GM18508 (cell line): ENCODE results near the gene CD244.

ENCODE experiments used
- ATAC-seq: cut with Tn5 transposase; IDR thresholded peaks from one replicate; pipeline ENCODE4 v1.9.1; 2021; ENCODE audit warnings: moderate number of reproducible peaks; ENCODE audit not compliant: insufficient read depth, unreplicated experiment

Gene CD244

DNA sequence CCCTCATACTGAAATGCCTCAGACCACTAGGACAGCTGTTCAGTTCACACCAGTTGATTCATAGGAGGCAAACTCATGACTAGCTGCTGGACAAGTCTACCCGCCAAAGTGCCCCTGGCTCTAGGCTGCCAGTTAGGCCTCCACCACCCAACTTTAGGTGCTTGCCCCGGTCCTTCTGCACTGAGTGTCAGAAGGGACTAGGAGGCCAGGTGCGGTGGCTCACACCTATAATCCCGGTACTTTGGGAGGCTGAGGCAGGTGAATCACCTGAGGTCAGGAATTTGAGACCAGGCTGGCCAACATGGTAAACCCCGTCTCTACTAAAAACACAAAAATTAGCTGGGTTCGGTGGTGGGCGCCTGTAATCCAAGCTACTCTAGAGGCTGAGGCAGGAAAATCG is 47.8 kb downstream of the CD244 start:
- ATAC-seq: no peak

DNA sequence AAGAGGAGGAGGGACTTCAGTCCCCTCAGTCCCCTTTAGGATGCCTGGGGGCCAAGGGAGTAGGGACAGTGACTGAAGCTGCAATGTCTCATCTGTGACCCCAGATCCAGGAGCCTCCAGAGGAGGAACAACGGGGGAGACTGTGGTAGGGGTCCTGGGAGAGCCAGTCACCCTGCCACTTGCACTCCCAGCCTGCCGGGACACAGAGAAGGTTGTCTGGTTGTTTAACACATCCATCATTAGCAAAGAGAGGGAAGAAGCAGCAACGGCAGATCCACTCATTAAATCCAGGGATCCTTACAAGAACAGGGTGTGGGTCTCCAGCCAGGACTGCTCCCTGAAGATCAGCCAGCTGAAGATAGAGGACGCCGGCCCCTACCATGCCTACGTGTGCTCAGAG is 48.4 kb downstream of the CD244 start:
- no peak for ATAC-seq

DNA sequence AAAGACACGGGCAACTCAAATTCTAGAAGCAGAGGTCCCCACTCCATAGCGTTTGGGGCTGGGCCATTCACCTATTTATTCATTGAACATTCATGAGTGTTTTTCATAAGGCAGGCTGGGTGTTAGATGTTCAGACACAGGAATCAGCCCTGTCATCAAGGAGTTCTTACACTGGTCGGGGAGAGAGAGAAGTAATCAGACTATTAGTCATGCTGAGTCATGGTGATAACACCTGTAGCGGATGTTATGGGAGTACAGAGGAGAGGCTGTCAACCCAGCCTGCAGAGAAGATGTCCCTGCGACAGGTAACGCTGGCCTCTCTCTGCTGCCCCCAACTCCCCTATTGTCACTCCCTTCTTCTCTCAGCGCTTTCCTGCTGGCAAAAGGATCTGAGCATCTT is 49.5 kb downstream of the CD244 start:
- ATAC-seq: no peak

DNA sequence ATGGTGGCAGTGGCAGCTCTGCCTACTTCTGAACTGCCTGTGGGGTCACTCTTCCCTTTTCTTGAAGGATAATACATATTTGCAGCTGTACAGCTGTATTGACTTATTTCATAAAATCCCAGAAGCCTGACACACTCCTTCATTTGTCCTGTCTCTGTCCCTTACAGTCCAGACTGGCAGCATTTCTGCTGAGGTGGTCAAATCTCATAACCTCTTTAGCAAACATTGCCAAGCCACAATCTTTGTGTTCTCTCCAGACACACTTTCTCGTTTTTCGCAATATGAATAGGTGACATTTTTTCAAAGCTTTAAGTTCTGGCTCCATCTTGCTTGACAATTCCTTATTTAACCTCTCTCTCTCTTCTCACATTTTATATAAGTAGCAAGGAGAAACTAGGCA is 51.5 kb downstream of the CD244 start:
- no peak for ATAC-seq

DNA sequence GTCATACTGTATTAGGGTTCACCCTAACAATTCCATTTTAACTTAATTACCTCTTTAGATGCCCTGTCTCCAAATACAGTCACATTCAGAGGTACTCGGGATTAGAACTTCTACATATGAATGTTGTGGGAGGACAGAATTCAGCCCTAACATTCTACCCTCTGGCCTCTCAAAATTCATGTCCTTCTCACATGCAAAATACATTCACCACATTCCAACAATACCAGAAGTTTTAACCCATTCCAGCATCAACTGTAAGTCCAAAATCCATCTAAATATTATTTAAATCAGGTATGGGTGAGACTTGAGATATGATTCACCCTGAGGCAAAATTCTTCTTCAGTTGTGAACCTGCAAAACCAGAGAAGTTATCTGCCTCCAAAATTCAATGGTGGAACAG is 52.2 kb downstream of the CD244 start:
- no peak for ATAC-seq

DNA sequence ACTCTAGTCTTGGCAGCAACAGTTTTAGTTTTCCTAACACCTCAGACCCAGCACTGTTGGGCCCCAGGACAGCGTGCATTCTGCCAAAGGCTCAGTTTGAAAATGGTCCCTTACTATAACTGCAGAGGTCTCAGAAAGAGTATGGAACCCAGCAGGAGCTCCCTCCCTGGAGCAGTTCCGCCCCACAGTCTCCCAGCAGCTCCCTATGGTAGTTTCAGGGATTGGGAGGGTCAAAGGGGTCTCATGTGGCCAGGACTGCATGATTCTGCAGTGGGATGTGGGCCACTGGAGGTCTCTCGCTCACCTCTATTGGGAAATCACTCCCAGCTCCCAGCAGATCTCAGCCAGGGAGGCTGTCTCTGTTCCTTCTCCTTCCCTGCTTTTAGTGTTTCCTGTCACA is 54.4 kb downstream of the CD244 start:
- no peak for ATAC-seq

DNA sequence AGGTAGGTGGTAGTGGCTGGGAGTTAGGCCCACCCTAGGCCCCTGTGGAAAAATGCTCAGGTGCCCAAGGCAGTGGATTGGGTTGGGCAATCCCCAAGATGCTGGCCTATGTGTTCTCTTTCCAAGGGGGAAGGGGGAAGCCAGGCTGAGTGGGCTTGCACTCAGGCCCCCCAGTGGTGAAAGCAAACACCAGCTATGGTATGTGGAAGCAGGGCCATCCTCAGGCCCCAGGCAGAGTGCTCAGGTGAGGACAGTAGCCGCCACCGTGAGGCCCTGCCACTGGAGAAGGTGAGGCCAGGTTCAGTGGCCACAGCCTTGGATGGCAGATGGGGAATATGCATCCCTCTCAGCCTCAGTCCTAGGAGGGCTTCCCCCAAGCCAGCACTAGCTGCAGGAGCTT is 54.9 kb downstream of the CD244 start:
- ATAC-seq: no peak

DNA sequence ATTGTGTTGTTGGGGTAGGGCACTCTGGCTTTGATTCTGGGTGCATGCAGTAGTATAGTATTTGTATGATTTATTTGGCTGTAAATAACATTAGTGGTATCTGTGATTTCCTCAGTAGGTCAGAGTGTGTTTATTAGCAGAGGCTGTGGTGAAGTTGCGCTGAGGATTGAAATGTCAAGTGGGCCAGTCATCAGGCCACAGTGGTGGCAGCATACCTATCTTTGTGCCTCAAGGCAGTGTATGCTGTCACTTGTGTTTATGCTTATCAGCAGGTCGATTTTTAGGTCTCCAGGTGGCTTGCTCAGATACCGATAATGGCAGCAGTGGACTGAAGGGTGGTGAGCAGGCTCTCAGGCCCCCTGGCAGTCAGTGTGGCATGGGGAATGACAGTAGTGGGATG is 55.4 kb downstream of the CD244 start:
- no peak for ATAC-seq

DNA sequence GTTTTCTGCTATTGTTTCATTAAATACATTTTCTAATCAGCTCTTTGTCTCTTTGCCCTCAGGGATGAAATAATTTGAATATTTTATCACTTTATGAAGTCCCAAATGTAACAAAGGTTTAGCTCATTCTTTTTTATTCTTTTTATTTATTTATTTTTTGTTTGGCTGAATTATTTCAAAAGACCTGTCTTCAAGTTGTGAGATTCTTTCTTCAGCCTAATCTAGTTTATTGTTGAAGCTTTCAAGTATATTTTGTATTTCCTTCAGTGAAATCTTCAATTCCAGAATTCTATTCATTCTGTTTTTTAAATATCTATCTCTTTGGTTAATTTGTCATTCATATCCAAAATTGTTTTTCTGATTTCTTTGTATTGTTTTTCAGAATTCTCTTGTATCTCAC is 55.9 kb downstream of the CD244 start:
- ATAC-seq: no peak

DNA sequence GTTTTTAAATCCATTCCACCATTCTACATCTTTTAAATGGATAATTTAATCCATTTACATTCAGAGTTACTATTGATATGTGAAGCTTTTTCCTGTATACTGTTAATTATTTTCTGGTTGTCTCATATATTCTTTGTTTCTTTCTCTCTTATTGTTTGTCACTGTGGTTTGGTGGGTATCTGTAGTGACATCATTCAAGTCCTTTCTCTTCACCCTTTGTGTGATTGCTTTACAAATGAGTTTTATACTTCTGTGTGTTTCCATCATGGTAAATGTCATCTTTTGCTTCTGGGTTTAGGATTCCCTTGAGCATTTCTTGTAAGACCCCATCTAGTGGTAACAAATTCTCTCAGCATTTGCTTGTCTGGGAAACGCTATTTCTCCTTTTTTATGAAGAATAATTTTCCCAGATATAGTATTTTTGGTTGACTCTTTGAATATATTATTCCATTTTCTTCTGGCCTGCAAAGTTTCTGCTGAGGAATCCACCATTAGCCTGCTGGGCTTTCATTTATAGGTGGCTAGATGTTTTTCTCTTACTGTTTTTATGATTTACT is 56.5 kb downstream of the CD244 start:
- no peak for ATAC-seq

DNA sequence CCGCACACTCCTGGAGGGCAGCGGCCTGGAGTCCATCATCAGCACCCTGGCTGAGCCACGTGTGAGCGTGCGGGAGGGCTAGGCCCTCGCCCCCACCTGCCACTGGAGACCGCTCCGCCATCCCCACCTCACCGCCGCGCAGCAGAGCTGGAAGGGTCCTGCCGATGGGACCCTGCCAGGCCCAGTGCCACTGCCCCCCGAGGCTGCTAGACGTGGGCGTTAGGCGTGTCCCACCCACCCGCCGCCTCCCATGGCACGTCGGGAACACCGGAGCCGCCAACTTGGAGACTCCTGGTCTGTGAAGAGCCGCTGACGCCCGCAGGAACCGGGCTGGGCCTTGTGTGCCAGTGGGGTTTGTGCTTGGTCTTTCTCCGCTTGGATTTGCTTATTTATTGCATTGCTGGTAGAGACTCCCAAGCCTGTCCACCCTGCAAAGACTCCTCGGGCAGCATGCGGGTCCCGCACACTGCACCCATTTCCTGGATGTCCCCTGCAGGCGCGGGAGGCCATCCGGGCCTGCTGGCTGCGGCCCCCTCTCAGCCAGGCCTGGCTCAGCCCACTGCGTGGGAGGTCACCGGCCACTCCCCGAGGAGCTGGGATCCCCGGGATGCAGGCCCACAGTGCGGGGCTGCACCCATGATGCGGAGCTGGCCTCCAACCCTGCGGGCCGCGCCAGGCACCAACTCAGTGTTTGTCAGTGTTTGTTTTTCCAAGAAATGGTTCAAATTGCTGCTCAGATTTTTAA is 60.7 kb downstream of the CD244 start:
- ATAC-seq: no peak

DNA sequence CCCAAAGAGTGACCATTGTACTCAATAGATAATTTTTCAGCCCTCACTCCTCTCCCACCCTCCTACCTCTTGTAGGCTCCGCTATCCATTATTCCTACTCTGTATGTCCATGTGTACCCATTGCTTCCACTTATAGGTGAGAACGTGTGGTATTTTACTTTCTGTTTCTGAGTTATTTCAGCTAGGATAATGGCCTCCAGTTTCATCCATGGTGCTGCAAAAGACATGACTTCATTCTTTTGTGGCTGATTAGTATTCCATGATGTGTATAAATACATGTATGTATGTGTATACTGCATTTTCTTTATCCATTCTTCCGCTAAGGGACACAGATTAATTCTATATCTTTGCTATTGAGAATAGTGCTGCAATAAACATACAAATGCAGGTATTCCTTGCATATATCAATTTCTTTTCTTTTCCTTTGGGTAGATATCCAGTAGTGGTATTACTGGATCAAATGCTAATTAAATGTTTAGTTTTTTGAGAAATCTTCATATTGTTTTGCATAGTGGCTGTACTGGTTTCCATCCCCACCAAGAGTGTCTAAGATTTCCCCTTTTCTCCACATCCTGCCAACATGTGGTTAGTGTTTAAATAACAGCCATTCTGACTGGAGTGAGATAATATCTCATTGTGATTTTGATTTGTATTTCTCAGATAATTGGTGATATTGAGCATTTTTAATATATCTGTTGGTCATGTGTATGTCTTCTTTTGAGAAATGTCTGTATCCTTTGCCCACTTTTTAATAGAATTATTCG is 61.9 kb downstream of the CD244 start:
- ATAC-seq: no peak

DNA sequence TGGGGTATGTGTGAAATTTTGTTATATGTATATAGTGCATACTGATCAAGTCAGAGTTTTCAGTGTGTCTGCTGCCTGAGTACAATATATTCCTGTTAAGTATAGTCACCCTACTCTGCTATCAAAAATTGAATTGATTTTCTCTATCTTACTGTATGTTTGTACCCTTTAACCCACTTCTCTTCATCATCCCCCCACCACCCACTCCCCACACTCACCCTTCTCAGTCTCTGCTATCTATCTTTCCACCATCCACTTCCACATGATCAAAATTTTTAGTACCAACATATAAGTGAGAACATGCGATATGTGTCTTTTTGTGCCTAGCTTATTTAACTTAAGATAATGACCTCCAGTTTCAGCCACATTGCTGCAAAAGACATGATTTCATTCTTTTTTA is 62.5 kb downstream of the CD244 start:
- ATAC-seq: no peak

DNA sequence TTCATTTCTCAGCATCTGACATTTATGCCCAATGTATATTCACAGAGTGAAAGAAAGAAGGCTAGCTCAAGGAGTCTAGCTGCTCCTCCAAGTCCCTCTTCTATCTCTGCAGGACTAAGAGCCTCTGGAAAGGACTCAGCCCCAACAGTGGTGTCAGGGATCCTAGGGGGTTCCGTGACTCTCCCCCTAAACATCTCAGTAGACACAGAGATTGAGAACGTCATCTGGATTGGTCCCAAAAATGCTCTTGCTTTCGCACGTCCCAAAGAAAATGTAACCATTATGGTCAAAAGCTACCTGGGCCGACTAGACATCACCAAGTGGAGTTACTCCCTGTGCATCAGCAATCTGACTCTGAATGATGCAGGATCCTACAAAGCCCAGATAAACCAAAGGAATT is 63.0 kb downstream of the CD244 start:
- no peak for ATAC-seq

DNA sequence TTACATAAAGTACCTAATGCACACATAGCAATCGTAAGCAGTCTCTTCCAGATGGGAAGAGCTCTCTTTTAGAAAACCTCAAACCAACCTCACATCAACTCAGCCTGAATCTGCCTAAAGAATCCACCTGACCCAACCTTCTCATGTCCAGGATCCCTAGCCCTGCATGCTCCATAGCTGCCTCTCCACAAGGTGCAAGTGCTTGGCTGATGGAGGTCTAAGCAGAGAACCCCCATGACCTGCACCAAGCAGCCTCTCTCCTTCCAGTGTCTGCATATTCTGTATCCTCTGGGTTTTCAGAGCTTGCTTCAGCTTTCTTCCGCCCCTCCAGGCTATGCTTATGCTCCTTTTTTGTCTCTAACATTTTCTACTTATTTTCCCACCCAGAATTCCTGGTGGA is 64.2 kb downstream of the CD244 start:
- ATAC-seq: no peak

DNA sequence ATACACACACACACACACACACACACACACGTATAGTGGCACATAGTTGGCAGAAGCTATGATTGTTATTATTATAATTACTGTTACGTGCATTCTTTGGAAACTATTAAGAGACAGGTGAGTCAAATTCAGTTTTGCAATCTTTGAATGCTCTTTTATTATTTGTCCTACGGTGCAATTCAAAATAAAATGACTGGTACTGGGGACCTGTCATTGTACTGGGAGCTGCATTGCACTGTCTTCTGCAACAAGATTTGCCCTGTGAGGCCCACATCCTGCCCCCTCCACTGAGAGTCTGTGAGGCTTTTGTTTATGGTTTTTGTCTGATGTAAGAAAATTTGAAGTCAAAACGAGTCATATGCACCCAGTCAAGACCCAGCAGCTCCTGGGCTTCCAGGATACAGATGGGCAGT is 64.8 kb downstream of the CD244 start:
- no peak for ATAC-seq

DNA sequence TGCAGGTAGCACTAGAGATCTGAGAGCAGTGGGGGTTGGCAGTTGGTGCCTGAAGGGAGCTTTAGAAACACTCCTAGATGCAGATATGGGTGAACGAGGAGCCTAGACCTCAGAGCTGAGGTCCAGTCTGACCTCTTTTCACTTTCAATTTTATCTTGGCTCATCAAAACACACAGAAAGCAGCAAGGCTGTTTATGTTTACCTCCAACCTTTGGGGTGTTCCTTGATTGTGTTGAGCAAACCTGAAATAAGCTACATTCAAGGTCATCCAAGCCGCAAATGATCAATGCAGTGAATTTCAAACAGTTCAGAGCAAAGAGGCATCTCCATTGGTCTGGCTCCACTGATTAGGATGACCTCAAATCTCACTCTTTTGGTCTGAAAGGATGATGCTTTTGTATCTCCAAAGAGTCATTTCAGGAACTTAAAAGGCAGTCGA is 65.4 kb downstream of the CD244 start:
- ATAC-seq: no peak

DNA sequence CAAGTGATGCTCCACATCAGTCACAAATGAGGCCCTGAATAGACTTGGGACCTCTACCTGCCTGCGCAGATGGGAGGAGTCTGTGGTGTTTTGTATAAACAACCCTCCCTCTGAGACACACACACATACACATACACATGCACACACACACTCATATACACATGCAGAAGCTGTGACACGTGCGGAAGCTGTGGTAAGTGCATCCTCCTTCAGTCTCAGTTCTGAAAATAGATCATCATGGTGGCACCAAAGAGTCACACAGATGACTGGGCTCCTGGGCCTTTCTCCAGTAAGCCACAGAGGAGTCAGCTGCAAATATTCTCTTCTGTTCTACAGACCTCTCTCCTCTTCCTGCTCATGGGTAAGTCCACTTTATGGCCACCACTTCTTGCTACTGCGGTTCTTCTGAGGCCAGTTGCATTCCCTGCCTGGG is 66.7 kb downstream of the CD244 start, which contains the start of gene LY9:
LY9 (plus strand) TSS at position 224 of the 433 bp plus-strand sequence; CDS start at position 238, 14 bp downstream.
- peak; percentile 52 for ATAC-seq

DNA sequence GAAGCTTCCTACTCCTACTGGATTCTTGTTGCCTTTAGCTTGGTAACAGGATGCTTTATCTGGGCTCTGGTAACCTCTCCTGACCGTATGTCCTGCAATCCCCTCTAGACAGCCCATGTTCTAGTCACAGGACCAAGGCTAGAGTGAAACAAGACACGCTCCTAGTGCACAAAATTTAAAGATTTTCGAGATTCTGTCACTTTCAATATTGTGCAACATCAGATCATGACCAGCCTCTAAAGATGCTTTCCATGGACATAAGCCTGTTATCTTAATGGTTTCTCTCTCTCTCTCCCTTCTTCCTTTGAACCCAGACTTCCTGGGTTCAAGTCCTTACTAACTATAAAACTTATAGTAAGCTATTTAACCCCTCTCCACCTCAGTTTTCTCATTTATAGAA is 68.3 kb downstream of the CD244 start:
- ATAC-seq: no peak

DNA sequence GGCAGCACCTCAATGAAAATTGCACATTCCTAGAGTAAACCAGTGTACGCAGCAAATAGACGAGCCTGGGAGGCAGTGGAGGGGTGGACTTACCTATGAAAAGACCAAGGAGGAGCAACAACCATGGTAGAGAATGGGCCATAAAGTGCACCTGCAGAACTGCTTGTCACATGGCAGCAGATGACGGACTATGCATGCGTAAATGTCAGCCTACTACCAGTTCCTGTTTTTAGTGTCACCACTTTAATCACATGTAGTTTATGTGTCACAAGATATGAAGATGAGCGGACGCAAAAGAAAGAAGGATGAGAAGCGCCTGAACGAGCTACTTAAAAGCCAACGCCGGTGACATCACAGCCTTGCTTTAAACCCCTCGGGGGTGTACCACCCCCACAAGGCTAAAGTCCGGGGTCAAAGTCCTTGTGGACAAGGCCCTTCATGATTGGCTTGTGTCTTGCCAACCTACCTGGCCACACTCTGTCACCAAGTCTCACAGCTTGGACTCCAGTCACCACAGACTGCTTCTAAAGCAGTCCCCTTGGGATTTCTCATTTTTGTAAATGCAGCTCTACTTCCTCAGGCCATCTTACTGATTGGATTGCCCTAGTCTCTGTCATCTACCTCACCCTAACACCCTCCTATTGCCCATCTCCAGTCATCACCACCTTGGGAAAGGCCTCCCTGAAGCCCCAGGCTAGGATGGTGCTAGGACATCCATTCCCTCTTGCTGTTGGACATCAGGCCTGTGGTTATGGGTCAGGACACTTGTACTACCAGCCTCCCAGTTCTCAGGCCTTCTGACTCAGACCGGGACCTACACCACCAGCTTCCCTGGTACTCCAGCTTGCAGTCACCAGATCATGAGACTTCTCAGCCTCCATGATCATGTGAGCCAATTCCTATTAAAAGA is 72.7 kb downstream of the CD244 start:
- ATAC-seq: peak; percentile 69
